HEK293 (cell line): ENCODE measurements around the gene IGFBP2.

ENCODE experiments used
- CTCF ChIA-PET: fragments of 350-600 bp; formaldehyde crosslinking; extraction: SDS; loops from one replicate; lab custom pipeline; 2021; ENCODE audit warnings: antibody characterized with exemption; lab: Yijun Ruan, JAX
- POLR2A ChIA-PET: fragments of 300-600 bp; formaldehyde crosslinking; extraction: SDS; loops from one replicate; lab custom pipeline; 2020; ENCODE audit warnings: antibody characterized with exemption, inconsistent platforms; lab: Yijun Ruan, JAX
- H3K27ac ChIP-seq: fragments of 200-500 bp; sonication (Bioruptor generic); 2 replicates; pipeline ENCODE4 v1.5.1; 2014; ENCODE audit warnings: low read depth, low read length, control low read depth, inconsistent platforms; ENCODE audit errors: extremely low read depth
- H3K36me3 ChIP-seq, 2 experiments: fragments of 200-500 bp in 1 of 2; sonication (Bioruptor generic) in 1 of 2; 1 replicate in 1 of 2; 2 replicates in 1 of 2; pipeline ENCODE4 v1.5.1; 2014 to 2017; ENCODE audit warnings: inconsistent platforms in 2 of 2, low read length in 2 of 2; ENCODE audit not compliant: control insufficient read depth in 2 of 2, insufficient read depth in 1 of 2
- H3K4me1 ChIP-seq: fragments of 200-500 bp; sonication (Bioruptor generic); 2 replicates; pipeline ENCODE4 v1.5.1; 2014; ENCODE audit warnings: mild to moderate bottlenecking, low read length, inconsistent platforms; ENCODE audit not compliant: control insufficient read depth, insufficient read depth
- H3K4me3 ChIP-seq: 2 replicates; pipeline ENCODE4 v1.5.1; 2011; ENCODE audit warnings: low read depth, mild to moderate bottlenecking, control low read depth, low read length, moderate library complexity
- H3K9me3 ChIP-seq: fragments of 200-500 bp; sonication (Bioruptor generic); 2 replicates; pipeline ENCODE4 v1.5.1; 2014; ENCODE audit warnings: low read depth, low read length, inconsistent platforms; ENCODE audit not compliant: control insufficient read depth, insufficient read depth
- FEZF1 ChIP-seq: fragments of 450-650 bp; formaldehyde crosslinking; IDR thresholded peaks from 2 replicates; pipeline ENCODE4 v1.5.1; 2016; ENCODE audit warnings: missing biosample characterization, missing genetic modification characterization
- HOXD13 ChIP-seq: sonication (generic); formaldehyde crosslinking; IDR thresholded peaks from 2 replicates; pipeline ENCODE4 v1.8.0; 2022; ENCODE audit warnings: missing genetic modification reagents, borderline replicate concordance
- OVOL3 ChIP-seq: fragments of 450-650 bp; formaldehyde crosslinking; IDR thresholded peaks from 2 replicates; pipeline ENCODE4 v1.5.1; 2016; ENCODE audit warnings: missing biosample characterization, missing genetic modification characterization
- TRIM28 ChIP-seq: IDR thresholded peaks from 2 replicates; pipeline ENCODE4 v1.6.1; 2011; ENCODE audit warnings: low read length, control low read depth, borderline replicate concordance
- ZBTB17 ChIP-seq: fragments of 450-650 bp; formaldehyde crosslinking; IDR thresholded peaks from 2 replicates; pipeline ENCODE4 v1.5.1; 2016; ENCODE audit warnings: missing biosample characterization, missing genetic modification characterization
- ZBTB48 ChIP-seq: fragments of 450-650 bp; formaldehyde crosslinking; IDR thresholded peaks from 2 replicates; pipeline ENCODE4 v1.5.1; 2016; ENCODE audit warnings: missing biosample characterization, missing genetic modification characterization
- ZFP37 ChIP-seq: fragments of 450-650 bp; formaldehyde crosslinking; IDR thresholded peaks from 2 replicates; pipeline ENCODE4 v1.5.1; 2016; ENCODE audit warnings: missing biosample characterization, missing genetic modification characterization
- ZNF114 ChIP-seq: fragments of 450-650 bp; formaldehyde crosslinking; IDR thresholded peaks from 2 replicates; pipeline ENCODE4 v1.5.0; 2017; ENCODE audit warnings: missing biosample characterization, missing genetic modification characterization
- ZNF121 ChIP-seq: fragments of 450-650 bp; formaldehyde crosslinking; IDR thresholded peaks from 2 replicates; pipeline ENCODE4 v1.5.1; 2016; ENCODE audit warnings: missing biosample characterization, missing genetic modification characterization
- ZNF2 ChIP-seq: fragments of 450-650 bp; formaldehyde crosslinking; IDR thresholded peaks from 2 replicates; pipeline ENCODE4 v1.5.1; 2016; ENCODE audit warnings: missing biosample characterization, missing genetic modification characterization
- ZNF23 ChIP-seq: fragments of 450-650 bp; formaldehyde crosslinking; IDR thresholded peaks from 2 replicates; pipeline ENCODE4 v1.5.1; 2016; ENCODE audit warnings: missing biosample characterization, missing genetic modification characterization, borderline replicate concordance
- ZNF248 ChIP-seq: fragments of 450-650 bp; formaldehyde crosslinking; IDR thresholded peaks from 2 replicates; pipeline ENCODE4 v1.5.1; 2017; ENCODE audit warnings: missing biosample characterization, missing genetic modification characterization
- ZNF335 ChIP-seq: fragments of 450-650 bp; formaldehyde crosslinking; conservative IDR thresholded peaks from 2 replicates; pipeline ENCODE4 v1.5.1; 2016; ENCODE audit warnings: missing biosample characterization, missing genetic modification characterization
- ZNF341 ChIP-seq: fragments of 450-650 bp; formaldehyde crosslinking; IDR thresholded peaks from 2 replicates; pipeline ENCODE4; 2016; ENCODE audit warnings: low read depth, missing biosample characterization, missing genetic modification characterization
- ZNF37A ChIP-seq: fragments of 450-650 bp; IDR thresholded peaks from 2 replicates; pipeline ENCODE4 v1.5.1; 2018; ENCODE audit warnings: missing biosample characterization, missing genetic modification characterization
- ZNF391 ChIP-seq: fragments of 450-650 bp; formaldehyde crosslinking; IDR thresholded peaks from 2 replicates; pipeline ENCODE4 v1.5.1; 2016; ENCODE audit warnings: low read depth, missing biosample characterization, missing genetic modification characterization, borderline replicate concordance
- ZNF521 ChIP-seq: fragments of 450-650 bp; formaldehyde crosslinking; IDR thresholded peaks from 2 replicates; pipeline ENCODE4 v1.5.1; 2017; ENCODE audit warnings: missing biosample characterization, mild to moderate bottlenecking, missing genetic modification characterization
- ZNF548 ChIP-seq: fragments of 450-650 bp; formaldehyde crosslinking; IDR thresholded peaks from 2 replicates; pipeline ENCODE4 v1.5.1; 2016; ENCODE audit warnings: missing biosample characterization, missing genetic modification characterization
- ZNF561 ChIP-seq: fragments of 450-650 bp; IDR thresholded peaks from 2 replicates; pipeline ENCODE4 v1.5.1; 2018; ENCODE audit warnings: missing biosample characterization, missing genetic modification characterization, borderline replicate concordance
- ZNF596 ChIP-seq: fragments of 450-650 bp; IDR thresholded peaks from 2 replicates; pipeline ENCODE4 v1.5.0; 2018; ENCODE audit warnings: missing biosample characterization, mild to moderate bottlenecking, missing genetic modification characterization, moderate library complexity
- ZNF792 ChIP-seq: fragments of 450-650 bp; formaldehyde crosslinking; IDR thresholded peaks from 2 replicates; pipeline ENCODE4 v1.5.1; 2016; ENCODE audit warnings: missing biosample characterization, missing genetic modification characterization
- TF ChIP-seq, protein P1 (sequence below): fragments of 450-650 bp; formaldehyde crosslinking; IDR thresholded peaks from 2 replicates; pipeline ENCODE4; 2016; ENCODE audit warnings: missing biosample characterization, missing genetic modification characterization
- TF ChIP-seq, protein P2 (sequence below): fragments of 450-650 bp; formaldehyde crosslinking; IDR thresholded peaks from 2 replicates; pipeline ENCODE4 v1.5.1; 2017; ENCODE audit warnings: missing biosample characterization, missing genetic modification characterization
- TF ChIP-seq, protein P3 (sequence below): fragments of 450-650 bp; formaldehyde crosslinking; IDR thresholded peaks from 2 replicates; pipeline ENCODE4 v1.5.1; 2017; ENCODE audit warnings: missing biosample characterization, missing genetic modification characterization
- TF ChIP-seq, protein P4 (sequence below): fragments of 450-650 bp; formaldehyde crosslinking; IDR thresholded peaks from 2 replicates; pipeline ENCODE4 v1.5.1; 2017; ENCODE audit warnings: missing biosample characterization, missing genetic modification characterization

The IGFBP2 gene

DNA sequence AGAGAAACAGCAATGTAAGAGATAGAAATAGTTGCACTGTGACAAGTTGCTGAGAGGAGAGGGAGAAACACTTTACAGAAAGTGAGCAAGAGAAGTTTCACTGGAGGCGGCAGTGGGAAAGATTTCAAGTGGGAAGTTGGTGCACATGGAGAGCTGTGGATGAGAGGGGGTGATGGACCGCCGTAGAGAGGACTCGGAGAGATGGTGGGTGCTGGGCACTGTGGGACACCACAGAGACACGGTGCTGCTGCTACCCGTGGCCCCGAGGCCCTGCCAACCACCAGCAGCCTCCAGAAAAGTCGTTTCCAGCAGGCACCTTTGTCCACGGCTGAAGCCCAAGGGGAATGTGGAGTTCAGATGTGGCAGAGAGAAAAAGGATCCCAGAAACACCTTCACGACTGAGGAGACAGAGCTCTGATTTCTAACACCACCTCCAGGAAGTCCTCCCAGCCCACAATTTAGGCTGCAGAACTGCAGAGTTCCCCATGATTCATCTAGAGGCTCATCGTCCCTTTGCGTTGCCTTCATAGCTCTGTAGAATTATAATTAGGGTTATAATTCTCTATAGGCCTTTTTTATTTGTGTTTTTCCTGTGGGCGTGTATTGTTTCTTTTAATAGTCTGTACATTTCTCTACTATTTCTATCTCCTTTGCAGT, 15.9 kb upstream of the IGFBP2 start:
- Histone ChIP-seq H3K4me1 (no peaks in the 10 kb centered on the region; the same call in 1 of the 2 replicates), H3K27ac (no peak overlapping the region), H3K36me3 (no peaks in the 10 kb centered on the region), H3K9me3 (no peaks in the 10 kb centered on the region), H3K4me3 (no peak overlapping the region)
- ChIA-PET POLR2A (no interaction called here), CTCF (interaction anchor here (0.6 to 0.7 kb wide), 4 partner anchors 74 to 1160 kb away, joined by 3 to 4 read pairs (median 4); no protein-coding TSS in a partner anchor)
- TF ChIP-seq, protein P1, sequence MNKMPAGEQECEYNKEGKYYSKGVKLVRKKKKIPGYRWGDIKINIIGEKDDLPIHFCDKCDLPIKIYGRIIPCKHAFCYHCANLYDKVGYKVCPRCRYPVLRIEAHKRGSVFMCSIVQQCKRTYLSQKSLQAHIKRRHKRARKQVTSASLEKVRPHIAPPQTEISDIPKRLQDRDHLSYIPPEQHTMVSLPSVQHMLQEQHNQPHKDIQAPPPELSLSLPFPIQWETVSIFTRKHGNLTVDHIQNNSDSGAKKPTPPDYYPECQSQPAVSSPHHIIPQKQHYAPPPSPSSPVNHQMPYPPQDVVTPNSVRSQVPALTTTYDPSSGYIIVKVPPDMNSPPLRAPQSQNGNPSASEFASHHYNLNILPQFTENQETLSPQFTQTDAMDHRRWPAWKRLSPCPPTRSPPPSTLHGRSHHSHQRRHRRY (tag by site-specific recombination) = no peak
- TF ChIP-seq ZNF548 (tag by site-specific recombination) (no peak), ZFP37 (tag by site-specific recombination) (no peak), ZNF521 (no peak), ZNF561 (no peak), ZNF792 (tag by site-specific recombination) (no peak), ZNF121 (tag by site-specific recombination) (no peak), ZNF248 (tag by site-specific recombination) (no peak), ZNF391 (no peak), ZNF37A (tag by site-specific recombination) (no peak), ZNF596 (tag by site-specific recombination) (no peak)
- TF ChIP-seq, protein P2, sequence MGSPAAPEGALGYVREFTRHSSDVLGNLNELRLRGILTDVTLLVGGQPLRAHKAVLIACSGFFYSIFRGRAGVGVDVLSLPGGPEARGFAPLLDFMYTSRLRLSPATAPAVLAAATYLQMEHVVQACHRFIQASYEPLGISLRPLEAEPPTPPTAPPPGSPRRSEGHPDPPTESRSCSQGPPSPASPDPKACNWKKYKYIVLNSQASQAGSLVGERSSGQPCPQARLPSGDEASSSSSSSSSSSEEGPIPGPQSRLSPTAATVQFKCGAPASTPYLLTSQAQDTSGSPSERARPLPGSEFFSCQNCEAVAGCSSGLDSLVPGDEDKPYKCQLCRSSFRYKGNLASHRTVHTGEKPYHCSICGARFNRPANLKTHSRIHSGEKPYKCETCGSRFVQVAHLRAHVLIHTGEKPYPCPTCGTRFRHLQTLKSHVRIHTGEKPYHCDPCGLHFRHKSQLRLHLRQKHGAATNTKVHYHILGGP (tag by site-specific recombination) = no peak

DNA sequence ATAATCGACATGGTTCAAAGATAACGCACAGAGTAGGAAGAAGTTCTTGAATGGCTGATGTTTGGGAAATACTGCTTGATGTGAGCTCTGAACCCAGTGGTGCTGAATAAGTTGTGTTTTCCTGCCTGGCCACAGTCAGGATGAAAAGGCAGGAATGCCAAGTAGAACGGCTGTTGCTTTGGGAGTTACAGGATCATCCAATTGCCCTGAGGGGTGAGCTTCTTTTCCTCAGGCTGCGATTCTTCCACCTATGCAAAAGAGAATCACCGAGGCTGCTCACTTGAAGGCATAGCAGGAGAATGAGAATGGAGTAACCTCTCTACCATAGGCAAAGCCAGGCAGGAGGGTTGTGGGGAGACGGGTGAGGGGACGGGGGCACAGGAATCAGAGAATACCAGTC, 14.4 kb upstream of the IGFBP2 start:
- Histone ChIP-seq H3K36me3 (no peaks in the 10 kb centered on the region), H3K4me1 (no peaks in the 10 kb centered on the region; the same call in 1 of the 2 replicates), H3K4me3 (no peak overlapping the region), H3K9me3 (no peaks in the 10 kb centered on the region), H3K27ac (no peak overlapping the region)
- CTCF ChIA-PET = interaction anchor here (0.8 kb wide), 1 partner anchor 18 kb away, joined by 3 read pairs; no protein-coding TSS in a partner anchor
- no peak for TF ChIP-seq ZNF341 (tag by site-specific recombination)
- no peak for TF ChIP-seq ZNF23 (tag by site-specific recombination)
- no peak for TF ChIP-seq OVOL3 (tag by site-specific recombination)
- POLR2A ChIA-PET = interaction anchor here (1.2 kb wide), 1 partner anchor 9 kb away, joined by 5 read pairs; no protein-coding TSS in a partner anchor

DNA sequence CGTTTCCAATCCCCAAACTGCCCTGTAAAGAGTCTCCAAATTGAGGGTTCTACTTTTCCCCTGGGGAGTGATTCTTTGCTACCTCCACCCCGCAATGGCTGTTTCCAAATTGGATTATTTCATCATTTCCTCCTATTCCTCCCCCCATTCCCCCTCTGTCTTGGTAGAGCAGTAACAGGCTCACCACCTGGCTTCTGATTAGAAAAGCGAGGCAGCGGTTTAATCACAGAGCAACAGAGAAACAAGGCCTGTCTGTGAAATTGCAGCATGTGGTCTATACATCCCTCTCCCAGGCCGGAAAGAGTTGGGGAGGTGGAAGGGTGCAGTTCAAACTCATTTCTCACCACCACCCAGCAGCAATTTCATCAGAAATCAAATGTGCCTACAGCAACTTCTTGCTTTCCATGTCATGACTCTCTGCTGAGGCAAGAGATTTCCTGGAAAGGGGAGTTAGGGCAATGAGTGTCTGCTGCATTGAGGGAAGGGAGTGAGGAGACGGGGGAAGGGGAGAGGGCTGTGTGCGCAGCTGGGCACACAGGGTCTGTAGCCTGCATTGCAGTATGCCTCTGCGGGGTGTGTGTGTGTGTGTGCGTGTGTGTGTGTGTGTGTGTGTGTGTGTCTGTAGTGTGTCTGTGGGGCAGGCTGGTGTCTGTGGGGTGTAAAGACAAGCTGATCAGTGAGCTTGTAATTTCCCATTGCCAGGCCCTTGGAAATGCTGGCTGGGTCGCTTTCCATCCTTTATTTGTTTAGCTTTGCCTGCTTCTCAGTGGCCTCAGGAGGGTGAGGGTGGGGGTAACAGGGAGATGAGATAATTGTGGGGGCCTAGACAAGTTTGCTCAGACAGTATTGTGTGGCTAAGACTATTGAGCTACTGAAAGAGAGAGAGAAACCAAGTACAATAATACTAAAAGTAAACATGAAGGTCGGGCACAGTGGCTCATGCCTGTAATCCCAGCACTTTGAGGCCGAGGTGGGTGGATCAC, 13.5 kb upstream of the IGFBP2 start:
- no peaks in the 10 kb centered on the region for H3K36me3 ChIP-seq
- H3K9me3 ChIP-seq = no peaks in the 10 kb centered on the region
- CTCF ChIA-PET = interaction anchor here (0.8 to 1.3 kb wide), 3 partner anchors 18 to 101 kb away, joined by 3 to 4 read pairs (median 3); no protein-coding TSS in a partner anchor
- POLR2A ChIA-PET = interaction anchor here (0.8 to 1.2 kb wide), 2 partner anchors 10 to 14 kb away, joined by 3 to 5 read pairs; no protein-coding TSS in a partner anchor
- H3K4me3 ChIP-seq = no peak overlapping the region
- H3K4me1 ChIP-seq = no peaks in the 10 kb centered on the region; the same call in 1 of the 2 replicates
- H3K27ac ChIP-seq = no peak overlapping the region
- TF ChIP-seq, protein P3, sequence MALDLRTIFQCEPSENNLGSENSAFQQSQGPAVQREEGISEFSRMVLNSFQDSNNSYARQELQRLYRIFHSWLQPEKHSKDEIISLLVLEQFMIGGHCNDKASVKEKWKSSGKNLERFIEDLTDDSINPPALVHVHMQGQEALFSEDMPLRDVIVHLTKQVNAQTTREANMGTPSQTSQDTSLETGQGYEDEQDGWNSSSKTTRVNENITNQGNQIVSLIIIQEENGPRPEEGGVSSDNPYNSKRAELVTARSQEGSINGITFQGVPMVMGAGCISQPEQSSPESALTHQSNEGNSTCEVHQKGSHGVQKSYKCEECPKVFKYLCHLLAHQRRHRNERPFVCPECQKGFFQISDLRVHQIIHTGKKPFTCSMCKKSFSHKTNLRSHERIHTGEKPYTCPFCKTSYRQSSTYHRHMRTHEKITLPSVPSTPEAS (tag by site-specific recombination) = peak; percentile 71
- no peak; the same call in 1 of the 2 replicates for TF ChIP-seq ZNF2 (tag by site-specific recombination)
- TF ChIP-seq, protein P4, sequence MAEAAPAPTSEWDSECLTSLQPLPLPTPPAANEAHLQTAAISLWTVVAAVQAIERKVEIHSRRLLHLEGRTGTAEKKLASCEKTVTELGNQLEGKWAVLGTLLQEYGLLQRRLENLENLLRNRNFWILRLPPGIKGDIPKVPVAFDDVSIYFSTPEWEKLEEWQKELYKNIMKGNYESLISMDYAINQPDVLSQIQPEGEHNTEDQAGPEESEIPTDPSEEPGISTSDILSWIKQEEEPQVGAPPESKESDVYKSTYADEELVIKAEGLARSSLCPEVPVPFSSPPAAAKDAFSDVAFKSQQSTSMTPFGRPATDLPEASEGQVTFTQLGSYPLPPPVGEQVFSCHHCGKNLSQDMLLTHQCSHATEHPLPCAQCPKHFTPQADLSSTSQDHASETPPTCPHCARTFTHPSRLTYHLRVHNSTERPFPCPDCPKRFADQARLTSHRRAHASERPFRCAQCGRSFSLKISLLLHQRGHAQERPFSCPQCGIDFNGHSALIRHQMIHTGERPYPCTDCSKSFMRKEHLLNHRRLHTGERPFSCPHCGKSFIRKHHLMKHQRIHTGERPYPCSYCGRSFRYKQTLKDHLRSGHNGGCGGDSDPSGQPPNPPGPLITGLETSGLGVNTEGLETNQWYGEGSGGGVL (tag by site-specific recombination) = peak; percentile 65
- TF ChIP-seq FEZF1 (tag by site-specific recombination) = no peak
- 0 out of 2 replicates have a peak, but pooled peaks have one; percentile 30 for TF ChIP-seq ZBTB48 (tag by site-specific recombination)
- 0 out of 2 replicates have a peak, but pooled peaks have one; percentile 22 for TF ChIP-seq ZNF335 (tag by site-specific recombination)
- peak; percentile 33; the same call in 1 of the 2 replicates for TF ChIP-seq TRIM28
- peak; percentile 55; the same call in 1 of the 2 replicates for TF ChIP-seq ZBTB17
- no peak for TF ChIP-seq ZNF114 (tag by site-specific recombination)
- TF ChIP-seq HOXD13 = 0 out of 2 replicates have a peak, but pooled peaks have one; percentile 30
